Measurements from ENCODE around the gene NRXN2. TPM values are rescaled to one million over a fixed set of nuclear protein-coding genes. Genes with fewer than 3 reads are reported as not detected.

The NRXN2 gene
- total RNA-seq, 4 donors from 2014 or later: 1.6 to 4.2 (median 3.0) TPM

DNA sequence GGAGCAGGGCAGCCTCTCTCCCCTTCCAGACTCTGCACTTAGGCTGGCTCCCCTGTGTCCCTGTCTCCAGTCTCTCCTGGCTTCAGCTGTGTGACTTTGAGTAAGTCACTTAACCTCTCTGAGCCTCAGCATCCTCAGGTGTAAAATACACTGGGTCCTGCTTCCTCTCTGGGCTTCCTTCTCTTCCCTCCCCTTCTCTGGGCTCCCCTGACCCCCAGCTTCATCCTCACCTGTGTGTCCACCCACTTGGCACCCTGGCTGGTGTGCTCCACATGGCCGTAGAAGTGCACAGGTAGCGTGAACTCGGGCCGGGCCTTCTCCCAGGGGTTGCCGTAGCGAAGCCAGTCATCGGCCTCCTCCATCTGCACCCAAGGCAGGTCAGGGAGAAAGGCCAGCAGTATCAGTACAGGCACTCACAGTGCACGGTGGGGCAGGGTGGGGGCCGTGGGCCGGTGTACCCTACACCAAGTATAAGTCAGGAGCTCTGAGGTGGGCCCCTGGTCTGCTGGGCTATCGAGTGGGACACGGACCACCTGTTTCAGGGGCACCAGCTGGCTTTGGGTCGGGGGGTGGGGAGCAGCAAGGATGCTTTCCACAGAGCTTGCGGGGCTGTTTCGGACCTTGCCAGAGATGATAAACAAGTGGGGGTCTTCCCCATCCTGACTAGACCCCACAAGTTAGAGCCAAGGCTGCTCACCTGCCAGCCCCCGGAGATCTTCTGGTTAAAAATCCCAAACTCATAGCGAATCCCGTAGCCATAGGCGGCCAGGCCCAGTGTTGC lies 34.7 kb upstream of the NRXN2 start:
- Histone ChIP-seq H3K27me3 (no peaks in the 10 kb centered on the region), H3K27ac (no peak overlapping the region), H3K9me3 (no peaks in the 10 kb centered on the region), H3K4me1 (peaks cover 0 to 24% (median 16%) of the 10 kb centered on the region in 4 donors), H3K36me3 (peaks cover 0 to 3% (median 0%) of the 10 kb centered on the region in 3 donors), H3K4me3 (no peak overlapping the region)
- TF ChIP-seq, protein P1, sequence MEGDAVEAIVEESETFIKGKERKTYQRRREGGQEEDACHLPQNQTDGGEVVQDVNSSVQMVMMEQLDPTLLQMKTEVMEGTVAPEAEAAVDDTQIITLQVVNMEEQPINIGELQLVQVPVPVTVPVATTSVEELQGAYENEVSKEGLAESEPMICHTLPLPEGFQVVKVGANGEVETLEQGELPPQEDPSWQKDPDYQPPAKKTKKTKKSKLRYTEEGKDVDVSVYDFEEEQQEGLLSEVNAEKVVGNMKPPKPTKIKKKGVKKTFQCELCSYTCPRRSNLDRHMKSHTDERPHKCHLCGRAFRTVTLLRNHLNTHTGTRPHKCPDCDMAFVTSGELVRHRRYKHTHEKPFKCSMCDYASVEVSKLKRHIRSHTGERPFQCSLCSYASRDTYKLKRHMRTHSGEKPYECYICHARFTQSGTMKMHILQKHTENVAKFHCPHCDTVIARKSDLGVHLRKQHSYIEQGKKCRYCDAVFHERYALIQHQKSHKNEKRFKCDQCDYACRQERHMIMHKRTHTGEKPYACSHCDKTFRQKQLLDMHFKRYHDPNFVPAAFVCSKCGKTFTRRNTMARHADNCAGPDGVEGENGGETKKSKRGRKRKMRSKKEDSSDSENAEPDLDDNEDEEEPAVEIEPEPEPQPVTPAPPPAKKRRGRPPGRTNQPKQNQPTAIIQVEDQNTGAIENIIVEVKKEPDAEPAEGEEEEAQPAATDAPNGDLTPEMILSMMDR (IDR thresholded peaks at IDR 0.05): no peak
- no peak for TF ChIP-seq POLR2A (IDR thresholded peaks at IDR 0.05)
- peak in 1 of 3 donors; percentile 34 for DNase-seq

- Histone ChIP-seq H3K27ac (no peak overlapping the region), H3K4me3 (no peak overlapping the region), H3K9me3 (no peaks in the 10 kb centered on the region), H3K4me1 (peaks cover 0 to 6% (median 5%) of the 10 kb centered on the region in 4 donors), H3K36me3 (no peaks in the 10 kb centered on the region), H3K27me3 (no peaks in the 10 kb centered on the region)
- no peak for TF ChIP-seq POLR2A (IDR thresholded peaks at IDR 0.05)
- TF ChIP-seq, protein P1 (IDR thresholded peaks at IDR 0.05): no peak
- DNase-seq: peak in 1 of 3 donors; percentile 31
Measured at GRCh38 chr11:64755681-64756361, 32.8 kb upstream of the NRXN2 start.

DNA sequence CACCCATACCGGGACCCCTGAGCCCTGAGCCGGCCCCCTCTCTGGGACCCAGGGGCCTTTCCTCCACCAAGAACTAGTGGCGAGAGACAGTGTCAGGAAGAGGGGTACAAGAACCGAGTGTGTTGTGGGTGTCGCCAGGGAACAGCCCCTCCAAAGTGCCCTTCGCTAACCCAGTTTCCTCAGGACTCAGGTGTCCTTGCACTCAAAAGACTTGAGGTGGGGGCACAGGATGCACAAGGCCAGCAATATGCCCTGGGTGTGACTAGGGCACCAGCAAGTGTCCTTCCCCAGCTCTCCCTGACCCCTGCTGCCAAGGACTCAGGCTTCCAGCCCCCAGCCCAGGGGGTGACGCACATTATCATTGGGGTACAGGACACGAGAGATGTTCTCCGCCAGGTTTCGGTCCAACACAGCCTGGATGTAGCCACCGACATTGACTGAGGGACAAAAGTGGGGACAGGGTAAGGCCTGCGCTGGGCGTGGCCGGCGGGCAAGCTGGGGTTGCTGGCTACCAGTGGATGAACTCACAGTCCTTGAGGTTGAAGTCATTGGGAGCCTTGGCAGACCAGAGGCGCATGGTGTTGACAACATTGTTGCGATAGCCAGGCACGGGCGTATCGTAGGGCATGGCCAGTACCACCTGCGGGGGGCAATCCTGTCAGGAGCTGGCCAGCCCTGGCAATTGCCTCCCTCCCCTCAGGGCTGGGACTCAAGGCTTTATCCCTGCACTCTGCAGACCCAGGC lies 32.1 kb upstream of the NRXN2 start:
- Histone ChIP-seq H3K9me3 (no peaks in the 10 kb centered on the region), H3K27ac (no peak overlapping the region), H3K4me3 (no peak overlapping the region), H3K4me1 (peaks cover 0 to 6% (median 1%) of the 10 kb centered on the region in 4 donors), H3K27me3 (no peaks in the 10 kb centered on the region), H3K36me3 (no peaks in the 10 kb centered on the region)
- DNase-seq: peak in 1 of 3 donors; percentile 36
- TF ChIP-seq POLR2A (IDR thresholded peaks at IDR 0.05): no peak
- TF ChIP-seq, protein P1 (IDR thresholded peaks at IDR 0.05): no peak

- peak in 1 of 3 donors; percentile 24 for DNase-seq
- H3K27ac ChIP-seq: no peak overlapping the region
Measured at GRCh38 chr11:64754124-64754918, 31.3 kb upstream of the NRXN2 start.

More at GRCh38 chr11:64754124-64754918, 31.3 kb upstream of the NRXN2 start:
- Histone ChIP-seq H3K4me1 (peaks cover 0 to 3% (median 0%) of the 10 kb centered on the region in 4 donors), H3K4me3 (no peak overlapping the region), H3K36me3 (no peaks in the 10 kb centered on the region), H3K27me3 (no peaks in the 10 kb centered on the region), H3K9me3 (no peaks in the 10 kb centered on the region)
- no peak for TF ChIP-seq POLR2A (IDR thresholded peaks at IDR 0.05)
- TF ChIP-seq, protein P1 (IDR thresholded peaks at IDR 0.05): no peak
